GM20000 (cell line): ENCODE results near the gene MYF6.

Source experiments
- DNase-seq: peaks from one replicate; pipeline ENCODE4 v3.0.0; 2012; ENCODE audit warnings: low spot score
- CTCF ChIP-seq: IDR thresholded peaks from 2 replicates; pipeline ENCODE4 v1.5.1; 2012; ENCODE audit warnings: mild to moderate bottlenecking, control low read depth; ENCODE audit errors: extremely low read depth, missing control alignments

The MYF6 gene

DNA sequence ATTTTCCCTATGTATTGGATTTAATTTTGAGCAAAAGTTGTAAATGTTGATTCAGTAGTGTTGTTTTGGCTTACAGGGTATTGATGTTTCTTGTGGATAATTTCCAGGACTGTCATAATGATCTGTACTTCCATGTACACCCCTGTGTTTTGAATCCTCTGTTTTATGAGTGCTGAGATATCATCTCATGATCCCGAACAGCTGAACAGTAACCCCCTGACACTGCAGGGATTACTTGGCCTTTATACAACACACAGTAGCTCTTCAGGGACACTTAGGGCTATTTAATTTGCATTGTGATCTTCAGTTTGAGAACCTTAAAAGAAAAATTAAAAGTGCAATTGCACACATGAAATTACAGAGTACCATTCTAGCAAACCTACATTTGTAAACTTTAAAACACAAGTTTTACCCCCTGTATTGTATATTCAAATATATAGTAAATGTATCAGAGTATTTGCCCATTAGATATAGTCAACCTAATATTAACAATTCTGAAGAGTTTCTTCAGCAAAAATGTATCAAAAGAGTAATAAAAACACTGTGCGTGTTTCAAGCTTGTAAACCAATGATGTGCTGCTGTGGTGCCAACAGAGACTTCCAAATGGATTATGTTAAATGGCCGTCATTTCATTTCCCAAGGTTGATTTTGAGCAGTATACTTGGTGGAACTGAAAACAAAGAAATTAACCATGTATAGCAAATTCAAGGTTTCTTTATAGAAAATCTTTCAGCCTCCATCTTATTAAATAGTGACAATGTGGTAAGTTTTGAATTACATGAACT, 27.9 kb upstream of the MYF6 start:
- no peak for DNase-seq
- no peak for TF ChIP-seq CTCF

- no peak for TF ChIP-seq CTCF
- DNase-seq = no peak
Measured at GRCh38 chr12:80681287-80681686, 26.1 kb upstream of the MYF6 start.

GRCh38 chr12:80681786-80682185, 25.6 kb upstream of the MYF6 start:
- TF ChIP-seq CTCF = no peak
- no peak for DNase-seq

DNA sequence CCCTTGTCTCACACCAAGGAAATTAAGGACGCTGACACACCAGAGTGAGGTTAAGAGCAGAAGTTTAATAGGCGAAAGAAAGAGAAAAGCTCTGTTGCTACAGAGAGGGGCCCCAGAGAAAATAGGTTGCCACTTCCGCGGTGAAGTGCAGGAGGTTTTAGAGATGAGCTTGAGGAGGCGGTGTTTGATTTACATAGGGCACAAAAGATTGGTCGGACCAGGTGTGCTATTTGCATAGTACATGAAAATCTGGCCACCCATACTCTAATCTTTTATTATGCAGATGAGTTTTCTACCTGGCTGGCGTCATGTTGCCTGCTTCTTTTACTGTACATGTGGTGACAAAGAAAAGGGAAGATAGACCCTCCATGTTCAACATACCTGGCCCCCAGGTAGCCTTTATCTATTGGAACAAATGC, 23.3 kb upstream of the MYF6 start:
- no peak for TF ChIP-seq CTCF
- no peak for DNase-seq

GRCh38 chr12:80690090-80690489, 17.3 kb upstream of the MYF6 start:
- DNase-seq = no peak
- TF ChIP-seq CTCF = no peak

DNA sequence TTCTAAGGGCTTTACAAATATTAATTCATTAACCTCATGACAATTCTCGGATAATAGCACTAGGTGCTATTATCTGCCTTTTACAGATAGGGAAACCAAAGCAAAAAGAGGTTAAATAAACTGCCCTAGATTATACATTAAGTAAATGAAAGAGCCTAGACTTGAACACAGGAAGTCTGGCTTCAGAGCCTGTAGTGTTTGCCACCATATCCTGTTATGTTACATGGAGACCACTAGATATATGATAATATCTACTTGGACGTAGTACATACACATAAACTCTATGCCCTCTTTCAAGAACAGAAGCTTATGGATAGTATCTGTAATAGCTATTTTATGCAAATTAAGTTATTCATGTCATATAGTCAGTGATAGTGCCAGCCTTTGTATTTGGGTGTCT, 16.9 kb upstream of the MYF6 start:
- no peak for DNase-seq
- no peak for TF ChIP-seq CTCF

GRCh38 chr12:80692114-80692513, 15.3 kb upstream of the MYF6 start:
- no peak for DNase-seq
- no peak for TF ChIP-seq CTCF
